AG08396 (cell line): Measurements from ENCODE around the gene RYR2.
"Not testable (repeated sequence)": the region's sequence is repeated elsewhere in the genome, so short reads cannot be mapped to it uniquely, and the experiment has no call there.

ENCODE experiments used
- DNase-seq: peaks from one replicate; pipeline ENCODE4 v3.0.0; 2012; ENCODE audit warnings: low spot score, mixed read lengths

The RYR2 gene

DNA sequence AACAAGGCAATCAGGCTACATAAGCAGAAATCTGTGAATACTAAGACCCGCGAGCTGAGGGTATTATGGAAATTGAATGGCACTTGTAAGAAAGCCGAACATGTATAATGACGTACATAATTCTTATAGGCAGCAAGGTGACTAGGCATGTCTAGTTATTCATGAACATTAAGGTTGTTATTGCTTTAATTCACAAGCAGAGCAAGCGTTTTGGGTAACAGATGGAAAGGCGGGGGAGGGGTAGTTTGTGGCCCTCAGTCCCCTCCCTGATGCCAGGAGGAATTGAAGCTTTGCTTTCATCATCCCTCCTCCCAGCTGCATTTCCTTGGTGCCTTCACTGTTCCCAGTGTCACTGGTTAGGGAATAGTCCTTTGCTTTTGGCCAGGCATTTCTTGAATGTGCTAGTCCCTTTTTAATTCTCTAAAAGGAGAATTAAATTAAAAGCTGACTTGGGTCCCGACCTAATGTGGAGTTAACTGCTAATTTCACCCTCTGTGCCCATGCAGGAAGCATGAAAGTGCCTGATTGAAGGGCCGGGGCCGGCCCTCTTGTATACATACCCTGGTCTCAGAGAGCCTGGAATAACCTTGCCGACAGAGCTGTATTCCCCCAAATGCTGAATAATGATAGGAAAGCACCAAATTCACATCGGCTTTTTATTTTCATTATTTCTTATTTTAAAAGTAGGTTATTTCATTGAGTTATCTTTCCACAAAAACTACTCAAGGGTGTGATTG lies 42.5 kb downstream of the RYR2 start:
- no peak for DNase-seq

- DNase-seq = no peak
Observed at GRCh38 chr1:237091691-237092090, 49.7 kb downstream of the RYR2 start.

DNA sequence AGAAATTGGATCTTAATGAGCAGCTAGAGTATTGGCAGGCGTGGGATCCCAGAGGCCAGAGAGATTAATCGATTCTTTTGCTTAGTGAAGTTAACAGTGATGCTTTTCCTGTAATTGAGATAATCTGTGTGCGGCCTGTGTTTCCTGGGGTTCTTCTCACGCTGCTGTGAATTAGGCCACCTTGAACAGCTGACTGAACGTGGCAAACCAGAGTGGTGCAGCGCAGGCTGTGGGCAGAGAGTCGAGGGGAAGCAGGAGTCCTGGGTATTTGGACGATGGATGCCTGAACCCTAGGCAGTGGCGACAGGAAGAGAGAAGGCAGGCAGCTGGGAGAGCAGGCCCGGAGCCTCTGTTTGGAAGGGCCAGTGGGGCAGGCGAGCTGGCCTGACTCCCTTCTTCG lies 51.7 kb downstream of the RYR2 start:
- no peak for DNase-seq

DNA sequence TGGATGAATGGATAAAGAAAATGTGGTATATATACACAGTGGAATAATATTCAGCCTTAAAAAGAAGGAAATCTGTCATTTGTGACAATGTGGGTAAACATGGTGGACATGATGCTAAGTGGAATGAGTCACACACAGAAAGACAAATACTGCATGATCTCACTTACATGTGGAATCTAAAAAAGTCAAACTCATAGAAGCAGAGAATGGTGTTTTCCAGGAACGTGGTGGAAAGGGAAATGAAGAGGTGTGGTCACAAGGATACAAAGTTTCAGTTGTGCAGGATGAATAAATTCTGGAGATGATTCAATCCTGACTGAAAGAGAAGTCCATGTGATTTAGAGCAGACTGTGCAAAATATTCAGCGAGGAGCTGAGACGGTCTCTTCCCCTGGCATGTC lies 56.6 kb downstream of the RYR2 start:
- DNase-seq = no peak

GRCh38 chr1:237103021-237103420 lies 61.0 kb downstream of the RYR2 start:
- no peak for DNase-seq

GRCh38 chr1:237104096-237104495 lies 62.1 kb downstream of the RYR2 start:
- DNase-seq = no peak

DNA sequence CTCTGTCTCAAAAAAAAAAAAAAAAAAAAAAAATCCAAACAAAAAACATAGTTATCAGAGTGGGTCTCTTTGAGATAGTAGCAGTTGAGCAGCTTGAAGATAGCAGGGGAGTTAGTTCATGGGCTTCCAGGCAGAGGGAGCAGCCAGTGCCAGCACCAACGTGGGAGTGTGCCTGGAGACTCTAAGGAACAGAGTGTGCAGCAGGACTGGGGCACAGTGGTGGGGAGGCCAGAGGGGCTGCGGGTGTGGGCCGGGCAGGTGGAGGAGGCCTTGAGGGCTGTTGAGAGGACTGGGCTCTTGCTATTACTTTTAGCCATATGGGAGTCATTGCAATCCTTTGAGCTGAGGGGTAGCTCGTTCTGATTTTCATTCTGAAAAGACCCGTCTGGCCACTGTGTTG lies 63.8 kb downstream of the RYR2 start:
- DNase-seq = no peak

DNA sequence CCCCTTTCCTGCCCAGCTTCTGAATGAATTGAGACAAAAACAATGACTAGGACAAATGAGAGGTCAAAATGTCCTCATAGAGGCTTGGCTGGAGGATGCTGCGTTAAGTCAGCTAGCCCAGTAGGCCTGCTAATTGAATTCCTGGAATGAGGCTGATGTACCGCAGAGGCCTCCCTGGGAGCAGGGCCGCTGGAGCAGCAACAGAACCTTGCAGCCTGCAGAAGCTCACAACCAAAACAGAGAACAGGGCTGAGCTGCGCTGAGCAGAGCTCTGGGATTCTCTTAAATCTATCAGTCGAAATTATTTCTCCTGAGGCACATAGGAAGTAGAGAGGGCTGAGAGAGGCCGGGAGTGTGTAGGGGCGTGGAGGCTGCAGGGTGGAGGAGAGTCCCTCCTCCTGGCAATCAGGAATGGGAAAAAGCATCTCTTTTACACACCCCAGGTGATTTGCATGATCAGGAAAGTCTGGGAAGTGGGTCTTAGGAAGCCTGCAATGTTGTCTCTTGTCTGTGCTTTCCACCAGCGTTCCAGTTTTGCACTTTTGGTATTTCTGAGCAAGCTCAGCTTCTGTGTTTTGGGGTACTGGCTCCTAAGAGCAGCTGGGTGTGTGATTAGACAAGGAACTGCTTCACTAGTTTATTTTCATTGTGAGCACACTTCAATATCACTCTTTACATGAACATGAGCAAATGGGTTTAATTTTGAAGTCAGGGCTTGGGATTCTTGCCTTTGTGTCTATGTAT lies 66.5 kb downstream of the RYR2 start:
- DNase-seq = no peak

DNA sequence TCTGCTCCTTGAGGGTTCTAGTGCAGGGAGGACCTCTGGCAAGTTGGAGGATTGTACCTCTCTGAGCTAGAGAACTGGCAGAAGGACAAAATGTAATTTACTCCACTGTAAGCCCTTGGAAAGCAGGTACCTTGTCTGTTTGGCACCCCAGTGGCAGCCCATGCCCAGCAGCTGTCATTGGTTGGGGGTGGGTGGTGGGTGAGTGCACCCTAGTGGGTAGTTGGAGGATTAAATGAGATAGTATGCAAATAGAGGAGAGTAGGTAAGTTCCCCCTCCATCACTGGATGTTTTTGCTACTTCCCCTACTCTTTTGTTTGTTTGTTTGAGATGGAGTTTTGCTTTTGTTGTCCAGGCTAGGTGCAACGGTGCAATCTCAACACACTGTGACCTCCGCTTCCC lies 69.8 kb downstream of the RYR2 start:
- no peak for DNase-seq

- DNase-seq = no peak
Observed at GRCh38 chr1:237112663-237113062, 70.7 kb downstream of the RYR2 start.

DNA sequence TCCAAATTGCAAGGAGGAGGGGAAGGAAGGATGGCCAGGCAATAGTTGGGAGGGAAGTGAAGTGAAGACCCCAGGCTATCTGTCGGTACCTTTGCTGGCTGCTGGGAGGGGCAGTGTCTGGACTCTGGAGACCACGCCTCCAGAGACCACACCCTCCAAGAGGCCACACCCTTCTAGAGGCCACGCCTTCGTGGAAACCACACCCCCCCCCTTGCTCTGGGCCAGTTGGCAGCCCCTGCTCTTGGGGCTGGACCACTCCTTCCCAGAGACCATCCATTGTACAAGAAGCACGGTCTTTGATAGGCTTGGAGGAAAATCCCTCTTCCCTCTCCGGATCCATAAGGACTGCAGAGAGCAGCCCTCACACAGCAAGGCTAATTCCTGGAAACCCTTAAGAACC lies 73.1 kb downstream of the RYR2 start:
- no peak for DNase-seq

DNA sequence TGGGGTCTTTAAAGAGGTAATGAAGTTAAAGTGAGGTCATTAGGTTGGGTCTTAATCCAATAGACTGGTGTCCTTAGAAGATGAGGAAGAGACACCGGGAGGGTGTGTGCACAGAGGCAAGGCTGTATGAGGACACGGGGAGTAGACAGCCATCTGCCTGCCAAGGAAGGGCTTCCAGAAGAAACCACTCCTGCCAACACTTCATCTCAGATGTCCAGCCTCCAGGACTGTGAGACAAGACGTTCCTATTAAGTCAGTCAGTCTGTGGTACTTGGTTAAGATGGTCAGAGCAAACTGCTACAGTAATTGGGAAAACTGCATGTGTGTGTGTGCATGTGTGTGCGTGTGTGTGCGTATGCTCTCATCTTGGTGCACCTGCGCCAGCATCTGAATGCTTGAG lies 77.1 kb downstream of the RYR2 start:
- no peak for DNase-seq

DNA sequence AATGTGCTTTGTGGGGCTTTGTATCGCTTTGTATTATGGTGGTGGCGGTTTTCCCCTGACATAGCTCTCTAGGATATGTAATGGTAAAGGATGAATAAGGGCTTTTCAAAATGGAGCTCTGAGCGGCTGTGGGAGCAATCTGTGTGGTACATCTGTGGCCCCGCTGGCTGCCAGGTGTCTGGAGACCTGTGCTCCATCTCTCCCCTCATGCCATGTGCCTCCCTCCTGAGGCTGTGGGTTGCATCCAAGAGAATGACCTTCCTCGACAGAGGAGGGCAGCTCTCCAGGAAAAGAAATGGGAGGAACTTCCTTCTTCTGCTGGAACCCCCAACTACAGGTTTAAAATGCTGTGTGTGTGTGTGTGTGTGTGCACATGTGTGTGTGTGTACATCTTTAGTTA lies 78.7 kb downstream of the RYR2 start:
- DNase-seq = no peak

DNA sequence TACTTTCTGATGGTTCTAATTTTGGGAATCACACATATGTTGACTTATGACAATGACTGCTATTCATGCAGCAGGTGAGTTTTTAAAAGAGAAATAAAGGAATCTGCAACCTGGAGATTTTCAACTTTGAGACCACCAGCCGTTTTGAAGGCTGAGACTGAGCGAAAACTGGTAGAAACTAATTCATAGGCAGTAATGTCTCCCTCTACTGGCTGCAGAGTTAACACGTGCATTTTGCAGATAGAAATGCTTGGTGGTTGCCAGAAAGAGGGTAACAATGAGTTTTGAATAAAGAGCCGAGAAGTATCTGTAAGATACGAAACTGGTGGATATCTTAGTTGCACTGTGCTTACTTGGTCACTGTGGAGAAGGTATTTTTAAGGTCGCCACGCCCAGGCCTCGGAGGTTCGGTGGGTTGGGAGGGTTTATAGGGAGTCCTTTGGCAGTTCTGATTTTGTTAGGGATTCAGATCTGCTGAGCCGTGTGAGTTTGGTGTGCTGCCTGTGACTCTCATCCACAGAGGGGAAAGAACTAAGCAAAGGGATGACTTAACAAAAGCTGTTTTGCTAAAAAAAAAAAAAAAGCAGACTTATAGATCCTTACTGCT lies 83.0 kb downstream of the RYR2 start:
- DNase-seq = no peak

- DNase-seq = no peak
Observed at GRCh38 chr1:237126180-237126579, 84.2 kb downstream of the RYR2 start.

DNA sequence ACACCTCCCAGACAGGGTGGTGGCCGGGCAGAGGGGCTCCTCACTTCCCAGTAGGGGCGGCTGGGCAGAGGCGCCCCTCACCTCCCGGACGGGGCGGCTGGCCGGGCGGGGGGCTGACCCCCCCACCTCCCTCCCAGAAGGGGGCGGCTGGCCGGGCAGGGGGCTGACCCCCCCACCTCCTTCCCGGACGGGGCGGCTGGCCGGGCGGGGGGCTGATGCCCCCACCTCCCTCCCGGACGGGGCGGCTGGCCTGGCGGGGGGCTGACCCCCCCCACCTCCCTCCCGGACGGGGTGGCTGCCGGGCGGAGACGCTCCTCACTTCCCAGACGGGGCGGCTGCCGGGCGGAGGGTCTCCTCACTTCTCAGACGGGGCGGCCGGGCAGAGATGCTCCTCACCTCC lies 85.3 kb downstream of the RYR2 start:
- DNase-seq = not testable (repeated sequence)

DNA sequence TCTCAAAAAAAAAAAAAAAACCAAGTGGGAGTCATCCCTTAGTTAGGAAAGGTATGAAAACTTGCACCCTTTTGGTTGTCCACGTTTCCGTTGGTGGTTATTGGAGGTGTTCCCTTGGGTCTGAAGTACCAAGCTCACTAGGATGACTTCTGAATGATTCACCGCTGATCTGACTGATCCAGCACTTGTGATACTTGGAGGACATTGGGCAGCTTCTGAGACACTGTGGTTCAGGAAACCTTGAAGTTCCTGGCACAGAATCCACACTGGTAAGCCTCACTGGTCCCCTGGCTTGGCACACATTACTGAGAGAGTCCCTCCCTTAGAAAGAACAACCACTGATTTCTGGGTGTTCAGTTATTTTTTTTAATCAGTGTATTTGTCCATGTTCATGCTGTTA lies 91.9 kb downstream of the RYR2 start:
- no peak for DNase-seq

DNA sequence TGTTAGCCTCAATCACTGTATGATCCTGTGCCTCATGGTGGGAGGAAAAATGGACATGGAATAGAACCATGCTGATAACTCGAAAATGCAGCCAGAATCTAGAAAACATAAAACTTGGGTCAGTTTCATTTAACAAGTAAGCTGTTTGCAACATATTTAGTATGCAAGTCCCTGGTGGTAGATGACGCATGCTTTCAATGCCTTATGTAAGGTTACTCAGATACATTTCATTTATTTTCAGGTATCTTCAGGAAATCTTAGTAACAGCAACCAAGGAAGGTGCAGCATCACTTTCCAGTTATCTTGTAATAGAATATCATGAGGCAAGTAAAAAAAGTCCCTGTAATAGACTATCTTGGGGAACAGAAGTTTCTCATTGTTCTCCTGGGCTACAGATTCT lies 92.9 kb downstream of the RYR2 start:
- no peak for DNase-seq

GRCh38 chr1:237138551-237138950 lies 96.6 kb downstream of the RYR2 start:
- no peak for DNase-seq

- DNase-seq = no peak
Observed at GRCh38 chr1:237139732-237140131, 97.7 kb downstream of the RYR2 start.

DNA sequence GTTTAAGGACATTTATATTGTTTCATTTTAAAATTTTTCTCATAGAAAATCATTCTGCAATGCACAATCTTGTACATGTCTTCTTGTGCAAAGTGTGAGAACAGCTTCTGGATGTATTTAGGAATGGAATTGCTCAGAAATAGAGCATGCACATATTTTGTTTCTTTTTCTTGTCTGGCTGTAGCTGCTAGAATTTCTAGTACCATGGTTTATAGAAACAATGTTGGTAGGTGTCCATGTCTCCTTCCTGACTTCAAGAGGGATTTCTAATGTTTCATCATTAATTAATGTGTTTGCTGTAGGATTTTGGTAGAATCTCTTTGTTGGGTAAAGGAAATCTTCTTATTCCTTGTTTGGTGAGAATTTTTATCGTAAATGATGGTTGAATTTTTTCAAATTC lies 99.0 kb downstream of the RYR2 start:
- no peak for DNase-seq

DNA sequence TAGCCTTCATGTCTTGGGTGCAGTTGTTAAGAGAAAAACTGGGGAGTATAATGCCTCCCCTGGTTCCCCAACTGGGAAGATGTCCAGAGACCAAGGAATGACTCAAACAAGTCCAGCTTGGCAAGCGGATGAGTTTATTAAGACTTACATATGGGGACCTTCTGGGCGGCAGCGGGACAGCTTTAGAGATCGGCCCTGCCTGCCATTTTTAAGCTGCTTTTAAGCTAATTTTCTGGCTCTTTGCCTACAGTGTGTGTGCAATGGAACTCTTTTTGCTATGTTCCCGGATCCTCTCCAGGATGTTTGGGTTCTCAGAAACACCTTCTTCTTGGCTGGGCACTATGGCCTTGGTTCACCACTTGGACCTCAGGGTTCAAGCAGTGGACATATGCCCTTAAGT lies 99.5 kb downstream of the RYR2 start:
- no peak for DNase-seq

DNA sequence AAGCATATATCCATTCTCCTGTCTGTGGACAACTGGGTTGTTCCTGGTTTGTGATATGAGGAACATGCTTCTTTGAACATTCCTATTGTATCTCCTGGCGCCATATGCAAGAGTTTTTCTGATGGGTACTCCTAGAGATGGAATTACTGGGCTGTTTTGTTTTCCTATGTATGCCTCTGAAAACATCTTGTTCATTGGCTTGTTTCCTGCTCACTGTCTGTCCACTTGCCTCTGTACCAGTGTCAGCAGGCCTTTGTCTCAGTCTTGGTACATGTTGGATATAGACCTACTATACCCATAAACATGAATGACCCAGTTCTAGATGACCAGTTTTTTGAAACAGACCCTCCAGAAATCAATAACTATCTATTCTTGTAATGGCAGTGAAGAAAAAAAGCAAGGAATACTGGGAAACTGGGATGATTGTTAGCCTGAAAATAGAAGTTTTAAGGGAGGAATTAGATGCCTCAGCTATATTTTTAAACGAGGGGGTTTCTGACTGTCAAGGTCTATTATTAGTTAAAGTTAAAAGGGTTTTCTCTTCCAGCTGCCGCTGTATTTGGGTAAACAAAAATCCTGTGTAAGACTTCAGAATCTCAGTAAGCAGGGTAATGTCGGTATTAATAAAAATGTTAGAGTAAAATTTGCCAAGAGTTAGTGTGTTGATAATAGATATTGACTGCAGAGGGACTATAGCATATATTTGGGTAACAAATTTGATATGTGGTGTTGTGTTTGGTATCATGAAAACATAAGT lies 103.6 kb downstream of the RYR2 start:
- DNase-seq = no peak
